ENCODE data around the gene TIMM8B.

DNA sequence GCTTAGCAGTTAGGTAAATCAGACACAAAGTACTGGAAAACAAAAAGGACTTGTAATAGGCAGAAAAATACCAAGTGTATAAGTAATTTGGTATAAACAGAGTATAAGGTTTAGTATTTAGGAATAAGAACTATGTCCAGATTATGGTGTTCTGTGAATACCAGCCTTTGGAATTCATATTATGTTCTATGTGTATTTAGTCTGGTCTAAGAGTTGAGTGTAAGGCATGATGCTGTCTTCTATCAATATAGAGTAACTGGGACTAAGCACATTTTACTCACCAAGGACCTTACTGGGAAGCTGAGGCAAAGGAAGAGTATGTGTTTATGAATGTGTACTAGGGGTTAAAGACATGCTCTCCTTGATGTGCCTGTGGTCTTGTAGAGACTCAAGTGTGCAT is 9.6 kb upstream of the TIMM8B start:
- TF ChIP-seq, protein P1, sequence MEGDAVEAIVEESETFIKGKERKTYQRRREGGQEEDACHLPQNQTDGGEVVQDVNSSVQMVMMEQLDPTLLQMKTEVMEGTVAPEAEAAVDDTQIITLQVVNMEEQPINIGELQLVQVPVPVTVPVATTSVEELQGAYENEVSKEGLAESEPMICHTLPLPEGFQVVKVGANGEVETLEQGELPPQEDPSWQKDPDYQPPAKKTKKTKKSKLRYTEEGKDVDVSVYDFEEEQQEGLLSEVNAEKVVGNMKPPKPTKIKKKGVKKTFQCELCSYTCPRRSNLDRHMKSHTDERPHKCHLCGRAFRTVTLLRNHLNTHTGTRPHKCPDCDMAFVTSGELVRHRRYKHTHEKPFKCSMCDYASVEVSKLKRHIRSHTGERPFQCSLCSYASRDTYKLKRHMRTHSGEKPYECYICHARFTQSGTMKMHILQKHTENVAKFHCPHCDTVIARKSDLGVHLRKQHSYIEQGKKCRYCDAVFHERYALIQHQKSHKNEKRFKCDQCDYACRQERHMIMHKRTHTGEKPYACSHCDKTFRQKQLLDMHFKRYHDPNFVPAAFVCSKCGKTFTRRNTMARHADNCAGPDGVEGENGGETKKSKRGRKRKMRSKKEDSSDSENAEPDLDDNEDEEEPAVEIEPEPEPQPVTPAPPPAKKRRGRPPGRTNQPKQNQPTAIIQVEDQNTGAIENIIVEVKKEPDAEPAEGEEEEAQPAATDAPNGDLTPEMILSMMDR (IDR thresholded peaks at IDR 0.05), result no peak
- TF ChIP-seq TCF7L2 (IDR thresholded peaks at IDR 0.05; ENCODE audit: low read depth, low read length) (no peak), SIN3A (IDR thresholded peaks at IDR 0.05; ENCODE audit: borderline replicate concordance, insufficient read depth, low read depth, low read length) (no peak)
- TF ChIP-seq, protein P2, sequence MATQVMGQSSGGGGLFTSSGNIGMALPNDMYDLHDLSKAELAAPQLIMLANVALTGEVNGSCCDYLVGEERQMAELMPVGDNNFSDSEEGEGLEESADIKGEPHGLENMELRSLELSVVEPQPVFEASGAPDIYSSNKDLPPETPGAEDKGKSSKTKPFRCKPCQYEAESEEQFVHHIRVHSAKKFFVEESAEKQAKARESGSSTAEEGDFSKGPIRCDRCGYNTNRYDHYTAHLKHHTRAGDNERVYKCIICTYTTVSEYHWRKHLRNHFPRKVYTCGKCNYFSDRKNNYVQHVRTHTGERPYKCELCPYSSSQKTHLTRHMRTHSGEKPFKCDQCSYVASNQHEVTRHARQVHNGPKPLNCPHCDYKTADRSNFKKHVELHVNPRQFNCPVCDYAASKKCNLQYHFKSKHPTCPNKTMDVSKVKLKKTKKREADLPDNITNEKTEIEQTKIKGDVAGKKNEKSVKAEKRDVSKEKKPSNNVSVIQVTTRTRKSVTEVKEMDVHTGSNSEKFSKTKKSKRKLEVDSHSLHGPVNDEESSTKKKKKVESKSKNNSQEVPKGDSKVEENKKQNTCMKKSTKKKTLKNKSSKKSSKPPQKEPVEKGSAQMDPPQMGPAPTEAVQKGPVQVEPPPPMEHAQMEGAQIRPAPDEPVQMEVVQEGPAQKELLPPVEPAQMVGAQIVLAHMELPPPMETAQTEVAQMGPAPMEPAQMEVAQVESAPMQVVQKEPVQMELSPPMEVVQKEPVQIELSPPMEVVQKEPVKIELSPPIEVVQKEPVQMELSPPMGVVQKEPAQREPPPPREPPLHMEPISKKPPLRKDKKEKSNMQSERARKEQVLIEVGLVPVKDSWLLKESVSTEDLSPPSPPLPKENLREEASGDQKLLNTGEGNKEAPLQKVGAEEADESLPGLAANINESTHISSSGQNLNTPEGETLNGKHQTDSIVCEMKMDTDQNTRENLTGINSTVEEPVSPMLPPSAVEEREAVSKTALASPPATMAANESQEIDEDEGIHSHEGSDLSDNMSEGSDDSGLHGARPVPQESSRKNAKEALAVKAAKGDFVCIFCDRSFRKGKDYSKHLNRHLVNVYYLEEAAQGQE (IDR thresholded peaks at IDR 0.05; ENCODE audit: insufficient read depth in 1 of 2, low read depth in 2 of 2, low read length in 1 of 2), result no peak

Data from Panc1 (cell line).